A673 (cell line): ENCODE data around the gene TMUB2.

Experiments used
- CTCF ChIP-seq: fragments of 300-800, 200-600 bp; sonication (generic); conservative IDR thresholded peaks from 2 replicates; pipeline ENCODE4 v1.5.1; 2017; ENCODE audit warnings: low read depth, mild to moderate bottlenecking, antibody characterized with exemption, low read length, moderate library complexity, mixed read lengths
- EZH2 ChIP-seq: fragments of 200-600 bp; sonication (generic); IDR thresholded peaks from 2 replicates; pipeline ENCODE4 v1.6.1; 2017; ENCODE audit warnings: borderline replicate concordance, low read depth, mild to moderate bottlenecking, mixed read lengths, antibody characterized with exemption, low read length; ENCODE audit not compliant: poor library complexity, severe bottlenecking

GRCh38 chr17:44191941-44192496 is 5.2 kb downstream of the TMUB2 start:
- TF ChIP-seq CTCF = no peak
- TF ChIP-seq EZH2 = no peak
